AG09309 (cell line): ENCODE data around the gene PHLDB2.

Experiments
- DNase-seq: peaks from one replicate; pipeline ENCODE4 v3.0.0-alpha.2; 2010; ENCODE audit warnings: low read depth
- H3K4me3 ChIP-seq: 2 replicates; pipeline ENCODE4 v1.5.1; 2011; ENCODE audit warnings: mild to moderate bottlenecking, low read depth, low read length, moderate library complexity; ENCODE audit not compliant: control insufficient read depth
- TF ChIP-seq, protein P1 (sequence below): IDR thresholded peaks from 2 replicates; pipeline ENCODE4 v1.5.1; 2011; ENCODE audit warnings: mild to moderate bottlenecking, low read depth, low read length, inconsistent platforms; ENCODE audit not compliant: insufficient read depth, control insufficient read depth; ENCODE audit errors: missing control alignments

The PHLDB2 gene

DNA sequence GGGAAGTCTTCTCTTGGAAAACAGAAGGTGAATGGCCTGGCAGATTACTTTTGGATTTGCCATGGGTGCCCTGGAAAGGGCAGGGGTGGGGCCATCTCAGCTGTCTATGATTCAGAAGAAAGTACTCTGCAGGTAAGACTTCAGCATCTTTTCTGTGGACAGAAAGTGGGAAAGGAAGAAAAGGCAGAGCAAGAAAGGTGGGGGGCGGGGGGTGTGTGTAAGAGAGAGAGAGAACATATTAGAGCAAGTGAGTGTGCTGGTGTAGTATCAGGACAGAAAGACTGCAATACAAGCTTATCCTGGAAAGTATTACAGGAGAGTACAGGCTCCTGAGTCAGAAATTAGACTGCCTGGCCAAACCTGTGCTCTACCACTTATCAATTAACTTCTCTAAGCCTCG, 145.1 kb downstream of the PHLDB2 start:
- no peak overlapping the region for H3K4me3 ChIP-seq
- TF ChIP-seq, protein P1, sequence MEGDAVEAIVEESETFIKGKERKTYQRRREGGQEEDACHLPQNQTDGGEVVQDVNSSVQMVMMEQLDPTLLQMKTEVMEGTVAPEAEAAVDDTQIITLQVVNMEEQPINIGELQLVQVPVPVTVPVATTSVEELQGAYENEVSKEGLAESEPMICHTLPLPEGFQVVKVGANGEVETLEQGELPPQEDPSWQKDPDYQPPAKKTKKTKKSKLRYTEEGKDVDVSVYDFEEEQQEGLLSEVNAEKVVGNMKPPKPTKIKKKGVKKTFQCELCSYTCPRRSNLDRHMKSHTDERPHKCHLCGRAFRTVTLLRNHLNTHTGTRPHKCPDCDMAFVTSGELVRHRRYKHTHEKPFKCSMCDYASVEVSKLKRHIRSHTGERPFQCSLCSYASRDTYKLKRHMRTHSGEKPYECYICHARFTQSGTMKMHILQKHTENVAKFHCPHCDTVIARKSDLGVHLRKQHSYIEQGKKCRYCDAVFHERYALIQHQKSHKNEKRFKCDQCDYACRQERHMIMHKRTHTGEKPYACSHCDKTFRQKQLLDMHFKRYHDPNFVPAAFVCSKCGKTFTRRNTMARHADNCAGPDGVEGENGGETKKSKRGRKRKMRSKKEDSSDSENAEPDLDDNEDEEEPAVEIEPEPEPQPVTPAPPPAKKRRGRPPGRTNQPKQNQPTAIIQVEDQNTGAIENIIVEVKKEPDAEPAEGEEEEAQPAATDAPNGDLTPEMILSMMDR: no peak
- no peak for DNase-seq

DNA sequence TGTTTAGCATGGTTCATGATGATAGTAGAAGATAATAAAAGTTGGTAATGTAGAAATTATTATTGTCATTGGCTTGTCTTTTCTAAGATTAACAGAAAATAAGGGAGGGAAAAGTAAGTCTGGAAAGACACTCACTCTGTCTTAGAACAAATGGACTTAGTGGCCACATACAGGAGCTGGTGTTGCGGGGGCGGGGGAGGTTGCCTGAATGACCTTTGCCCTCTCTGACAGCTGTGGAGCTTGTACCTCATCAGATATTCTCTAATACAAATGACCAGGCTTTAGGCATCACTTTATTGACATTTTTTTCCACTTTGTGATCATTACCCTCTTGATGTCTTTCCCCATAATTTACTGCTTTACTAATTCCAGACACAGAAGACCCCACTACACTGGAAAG, 145.6 kb downstream of the PHLDB2 start:
- TF ChIP-seq, protein P1: no peak
- no peak for DNase-seq
- H3K4me3 ChIP-seq: no peak overlapping the region

DNA sequence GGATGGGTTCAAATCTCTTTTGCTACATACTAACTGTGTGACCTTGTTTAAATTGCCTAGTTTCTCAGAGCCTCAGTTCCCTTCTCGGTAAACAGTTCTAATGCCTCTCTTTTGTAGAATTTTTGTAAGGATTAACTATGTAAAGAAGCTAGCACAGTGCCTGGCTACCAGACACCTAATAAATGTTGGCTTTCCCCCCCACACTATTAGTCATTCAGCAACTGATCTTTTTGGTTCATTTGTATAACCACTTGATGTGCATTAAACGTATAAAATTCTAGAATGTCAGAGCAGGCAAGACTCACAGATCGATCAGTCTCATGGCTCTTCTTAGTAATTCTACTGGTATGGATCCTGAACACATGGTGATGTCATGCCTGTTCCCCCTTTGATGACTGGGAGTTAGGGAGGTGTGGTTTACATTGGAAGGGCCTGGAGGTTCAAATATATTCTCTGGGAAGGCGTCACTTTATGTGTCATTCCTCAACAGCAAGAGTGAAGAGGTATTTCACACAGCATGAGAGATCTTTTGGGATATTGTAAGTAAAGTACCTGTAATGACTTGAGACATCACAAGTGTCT, 146.1 kb downstream of the PHLDB2 start:
- H3K4me3 ChIP-seq: no peak overlapping the region
- DNase-seq: no peak
- TF ChIP-seq, protein P1: no peak

DNA sequence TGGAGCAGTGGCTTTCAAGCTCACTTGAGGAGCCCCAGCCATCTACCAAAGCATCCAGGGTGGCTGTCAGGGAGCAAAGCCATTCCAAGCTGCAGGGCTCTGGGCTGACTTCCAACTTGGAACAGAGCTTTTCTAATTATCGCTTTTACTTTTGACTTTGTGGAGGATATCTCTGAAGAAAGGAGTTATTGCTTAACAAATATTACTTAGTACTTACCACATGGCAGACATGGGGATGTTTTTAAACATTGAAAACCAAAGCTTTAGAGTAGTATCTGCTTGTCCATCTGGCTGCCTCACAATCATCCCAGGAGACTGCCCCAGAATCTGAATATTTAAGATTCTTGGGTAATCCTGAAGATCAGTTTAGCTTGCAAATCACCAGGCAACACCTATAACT, 148.6 kb downstream of the PHLDB2 start:
- TF ChIP-seq, protein P1: no peak
- DNase-seq: peak; percentile 83
- H3K4me3 ChIP-seq: no peak overlapping the region

DNA sequence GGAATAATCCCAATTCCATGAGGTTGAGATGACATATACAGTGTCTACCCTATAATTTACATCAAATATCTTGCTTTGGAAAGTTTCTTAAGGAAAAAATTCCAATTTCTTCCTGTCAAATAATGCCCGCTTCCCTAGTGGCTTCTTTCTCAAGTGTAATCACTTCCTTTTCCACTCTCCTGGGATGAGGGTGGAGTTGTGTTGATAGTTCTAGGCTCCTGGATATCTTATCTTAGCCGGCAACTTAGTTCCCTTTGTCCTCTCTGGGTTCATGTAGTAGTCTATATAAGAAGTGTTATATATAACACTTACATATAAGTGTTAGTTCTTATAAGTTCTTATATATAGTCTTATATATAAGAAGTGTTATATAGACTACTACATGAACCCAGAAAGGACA, 150.6 kb downstream of the PHLDB2 start:
- DNase-seq: no peak
- TF ChIP-seq, protein P1: no peak
- no peak overlapping the region for H3K4me3 ChIP-seq

DNA sequence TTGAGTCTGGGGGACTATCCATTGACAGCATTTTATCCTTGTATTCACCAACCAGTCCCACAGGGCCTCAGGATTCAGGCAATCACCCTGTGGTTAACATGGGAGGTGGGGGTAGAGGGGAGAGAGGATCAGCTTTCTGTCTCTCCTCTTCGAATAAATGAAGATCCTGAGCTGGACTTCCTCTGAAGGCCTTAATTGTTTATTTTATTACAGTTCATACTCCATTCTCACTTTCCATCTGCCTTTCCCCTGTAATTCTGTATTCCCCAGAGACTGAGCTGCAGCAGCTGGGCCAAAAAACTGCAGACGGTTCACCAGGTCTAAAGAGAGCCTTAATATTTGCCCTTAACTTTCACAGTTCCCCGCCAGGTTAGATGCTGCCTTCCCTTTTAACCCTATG, 151.6 kb downstream of the PHLDB2 start:
- H3K4me3 ChIP-seq: no peak overlapping the region
- DNase-seq: no peak
- TF ChIP-seq, protein P1: no peak
